GM19025 (cell line): ENCODE measurements around the gene CCDC191.

Experiments
- ATAC-seq: cut with Tn5 transposase; IDR thresholded peaks from one replicate; pipeline ENCODE4 v1.9.1; 2021; ENCODE audit warnings: mild to moderate bottlenecking, low read depth, moderate library complexity; ENCODE audit not compliant: unreplicated experiment

CCDC191 gene

GRCh38 chr3:114056130-114057010, at the start of gene CCDC191, which contains the start of gene QTRT2:
CCDC191 (minus strand) TSS chr3:114056526; CDS start chr3:114056466, 60 bp downstream.
QTRT2 (plus strand) TSS chr3:114056737; CDS start chr3:114065258, 8,521 bp downstream.
- peak; percentile 96 for ATAC-seq

DNA sequence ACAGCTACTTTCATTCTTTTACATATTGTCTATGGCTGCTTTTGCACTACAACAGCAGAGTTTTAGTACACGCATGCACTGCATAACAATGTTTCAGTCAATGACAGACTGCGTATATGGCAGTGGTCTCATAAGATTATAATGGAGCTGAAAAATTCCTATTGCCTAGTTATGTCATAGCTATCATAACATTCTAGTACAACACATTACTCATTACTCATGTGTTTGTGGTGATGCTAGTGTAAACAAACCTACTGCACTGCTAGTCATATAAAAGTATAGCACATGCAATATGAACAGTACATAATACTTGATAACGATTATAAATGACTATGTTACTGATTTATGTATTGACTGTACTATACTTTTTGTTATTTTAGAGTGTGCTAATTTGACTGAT, 48.1 kb upstream of the CCDC191 start:
- ATAC-seq = no peak

DNA sequence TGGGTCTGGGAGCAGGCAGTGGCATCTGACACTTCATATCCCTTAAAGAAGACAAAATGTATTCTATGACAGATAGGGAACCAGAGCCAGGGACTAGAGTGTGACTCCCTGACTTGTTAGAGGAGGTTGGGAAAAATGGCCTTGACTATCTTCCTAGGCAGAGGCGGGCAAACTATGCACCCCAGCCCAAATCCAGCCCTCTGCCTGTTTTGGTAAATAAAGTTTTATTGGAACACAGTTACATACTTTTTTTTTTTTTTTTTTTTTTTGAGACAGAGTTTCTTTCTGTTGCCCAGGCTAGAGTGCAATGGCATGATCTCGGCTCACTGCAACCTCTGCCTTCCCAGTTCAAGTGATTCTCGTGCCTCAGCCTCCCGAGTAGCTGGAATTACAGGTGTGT, 47.5 kb upstream of the CCDC191 start:
- ATAC-seq = no peak

GRCh38 chr3:114103181-114103580, 46.9 kb upstream of the CCDC191 start:
- no peak for ATAC-seq

DNA sequence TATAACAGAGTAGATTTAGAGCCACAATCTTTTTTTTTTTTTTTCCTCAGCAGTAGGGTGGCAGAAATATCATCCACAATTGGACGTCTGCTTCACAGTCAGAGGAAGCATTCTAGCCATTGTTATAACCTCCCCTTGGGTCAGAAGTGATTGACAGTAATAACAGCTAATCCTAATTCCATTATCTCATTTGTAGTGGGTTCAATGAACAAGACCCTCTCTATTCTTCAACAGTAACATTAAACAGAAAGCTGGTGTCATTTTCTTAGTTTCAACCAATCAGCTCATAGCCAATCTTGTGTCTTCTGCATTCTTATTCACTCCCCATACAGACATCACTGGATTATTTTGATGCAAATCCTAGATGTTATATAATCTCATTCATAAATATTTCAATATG, 44.8 kb upstream of the CCDC191 start:
- no peak for ATAC-seq

- ATAC-seq = no peak
Measured at GRCh38 chr3:114095796-114096195, 39.5 kb upstream of the CCDC191 start.

- ATAC-seq = no peak
Measured at GRCh38 chr3:114093596-114093995, 37.3 kb upstream of the CCDC191 start.

GRCh38 chr3:114093016-114093380, 36.7 kb upstream of the CCDC191 start:
- no peak for ATAC-seq

DNA sequence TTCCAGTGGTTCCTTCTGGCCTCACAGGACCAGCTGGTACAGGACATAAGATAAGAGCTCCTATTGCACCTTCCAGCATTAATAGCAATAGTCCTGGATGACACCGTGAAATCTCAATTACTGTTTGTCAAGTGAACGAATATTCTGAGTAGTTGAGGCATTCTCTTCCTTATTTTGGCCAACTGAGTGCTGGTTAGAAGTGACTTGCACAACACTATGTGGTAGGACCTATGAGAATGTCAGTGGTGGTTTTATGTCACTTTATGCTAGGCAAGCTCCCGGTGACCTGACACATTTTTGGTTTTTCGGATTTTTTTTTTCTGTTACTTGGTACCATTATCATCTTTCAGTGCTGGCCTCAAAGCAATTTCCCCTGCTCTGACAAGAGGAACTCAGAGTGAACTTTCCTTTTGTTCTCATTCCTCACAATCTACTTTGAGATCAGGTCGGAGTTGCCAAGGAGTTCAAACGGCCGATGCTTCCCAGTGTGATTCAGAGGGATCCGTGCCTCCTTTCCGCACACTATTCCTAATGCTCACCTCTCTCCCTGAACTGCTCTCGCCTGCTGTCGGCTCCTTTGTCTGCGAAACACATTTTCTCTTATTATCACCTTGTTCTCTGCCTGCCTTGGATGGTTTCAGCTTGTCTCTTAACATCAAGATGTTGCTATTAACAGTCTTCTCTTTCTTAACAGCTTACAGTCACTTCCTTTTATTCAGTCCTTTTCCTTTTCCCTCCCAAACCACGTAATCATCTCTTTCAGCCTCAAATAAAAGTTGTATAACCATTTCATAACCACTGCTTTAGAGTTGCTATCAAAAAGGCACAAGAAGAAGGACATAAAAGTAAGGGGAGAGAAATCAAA, 36.1 kb upstream of the CCDC191 start:
- ATAC-seq = no peak

- no peak for ATAC-seq
Measured at GRCh38 chr3:114089675-114090074, 33.3 kb upstream of the CCDC191 start.

- no peak for ATAC-seq
Measured at GRCh38 chr3:114086356-114086755, 30.0 kb upstream of the CCDC191 start.

DNA sequence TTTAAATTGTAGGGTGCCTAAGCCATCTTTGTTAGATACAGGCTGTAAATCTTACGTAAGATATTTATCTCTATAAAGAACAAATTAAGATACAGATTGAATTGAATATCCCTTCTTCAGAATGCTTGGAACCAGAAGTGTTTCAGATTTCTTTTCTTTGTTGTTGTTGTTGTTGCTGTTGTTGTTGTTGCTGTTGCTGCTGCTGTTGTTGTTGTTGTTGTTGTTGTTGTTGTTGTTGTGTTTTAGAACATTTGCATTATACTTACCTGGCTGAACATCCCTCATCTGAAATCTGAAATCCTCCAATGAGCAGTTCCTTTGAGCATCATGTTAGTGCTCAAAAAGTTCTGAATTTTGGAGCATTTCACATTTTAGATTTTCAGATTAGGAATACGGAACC, 26.8 kb upstream of the CCDC191 start:
- ATAC-seq = no peak

DNA sequence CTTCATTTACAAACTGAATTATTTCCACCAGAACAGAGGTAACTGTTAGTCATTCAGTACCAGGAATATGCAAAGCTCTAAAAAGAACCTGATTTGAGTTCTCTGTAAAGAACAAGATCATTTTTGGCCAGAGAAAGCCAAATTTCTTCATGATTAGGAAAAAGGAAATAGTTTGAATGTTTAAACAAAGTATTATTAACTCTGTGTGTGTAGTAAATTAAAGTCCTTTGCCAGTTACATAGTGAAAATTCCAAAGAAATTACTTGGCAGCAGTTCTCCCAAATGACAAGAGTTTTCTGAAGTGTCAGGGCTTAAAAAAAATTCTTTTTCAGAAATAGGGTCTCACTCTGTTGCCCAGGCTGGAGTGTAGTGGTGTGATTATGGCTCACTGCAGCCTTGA, 24.7 kb upstream of the CCDC191 start:
- ATAC-seq = no peak

GRCh38 chr3:114080201-114080600, 23.9 kb upstream of the CCDC191 start:
- ATAC-seq = no peak

DNA sequence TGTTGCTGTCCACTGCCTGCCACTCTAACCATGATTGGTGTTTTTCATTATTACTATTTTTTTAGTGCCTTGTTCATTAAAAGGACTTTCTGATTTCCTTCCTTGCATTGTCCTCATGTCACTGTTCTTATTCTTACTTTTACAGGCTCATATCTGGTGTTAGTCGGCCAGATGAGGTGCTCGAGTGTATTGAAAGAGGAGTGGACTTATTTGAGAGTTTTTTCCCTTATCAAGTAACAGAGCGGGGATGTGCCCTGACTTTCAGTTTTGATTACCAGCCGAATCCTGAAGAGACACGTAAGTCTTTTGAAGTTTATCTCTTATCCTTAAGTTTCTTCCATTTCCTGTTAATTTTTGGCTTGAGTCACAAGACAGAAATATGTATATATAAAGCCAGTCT, 23.4 kb upstream of the CCDC191 start:
- ATAC-seq = no peak

DNA sequence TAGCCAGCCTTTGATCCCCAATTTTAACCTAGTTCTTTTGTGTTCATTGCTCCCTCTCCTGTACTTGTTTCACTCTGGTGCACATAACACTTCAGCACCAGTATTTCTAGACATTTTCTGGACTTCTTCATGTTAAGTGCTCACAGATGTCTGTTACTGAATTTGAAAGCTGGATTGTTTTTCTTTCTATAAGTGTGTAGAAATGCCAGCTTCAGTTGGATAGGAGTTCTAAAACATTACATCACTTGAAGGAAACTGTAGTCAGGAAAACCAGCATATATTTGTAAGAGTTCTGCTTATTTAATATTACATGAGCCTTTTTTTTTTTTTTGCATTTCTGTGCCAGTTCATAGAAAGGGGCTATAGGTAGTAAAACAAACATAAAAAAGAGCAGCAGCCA, 21.8 kb upstream of the CCDC191 start:
- ATAC-seq = no peak

DNA sequence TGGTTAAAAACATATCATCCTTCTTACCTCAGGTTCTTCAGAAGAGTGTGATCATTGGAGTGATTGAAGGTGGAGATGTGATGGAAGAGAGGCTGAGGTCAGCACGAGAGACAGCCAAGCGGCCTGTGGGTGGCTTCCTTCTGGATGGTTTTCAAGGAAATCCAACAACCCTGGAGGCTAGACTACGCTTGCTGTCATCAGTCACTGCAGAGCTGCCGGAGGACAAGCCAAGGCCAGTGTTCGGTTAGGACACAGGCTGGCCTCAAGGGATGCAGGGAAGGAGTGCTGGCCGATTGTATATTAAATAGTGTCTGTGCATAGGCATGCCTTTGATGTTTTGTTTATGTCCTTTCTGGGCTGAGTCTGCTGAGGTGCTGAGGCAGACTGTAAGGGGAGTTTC, 20.4 kb upstream of the CCDC191 start:
- no peak for ATAC-seq

DNA sequence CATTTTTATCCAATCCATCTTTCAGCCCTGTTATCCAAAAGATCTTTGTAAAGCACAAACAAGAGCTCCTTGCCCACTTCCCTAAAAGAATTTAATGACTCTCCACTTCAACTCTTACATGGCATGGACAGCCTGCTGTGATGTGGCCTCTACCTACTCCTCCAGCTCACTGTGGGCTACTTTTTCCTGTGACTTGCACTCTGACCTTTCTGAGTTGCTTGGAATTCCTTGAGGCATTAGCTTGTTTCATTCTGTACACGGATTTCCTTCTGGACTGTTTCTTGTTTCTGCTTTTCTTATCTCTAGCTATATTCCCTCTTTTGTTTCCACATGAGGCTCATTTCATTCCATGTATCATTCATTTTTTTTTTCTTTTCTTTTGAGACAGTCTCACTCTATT, 15.5 kb upstream of the CCDC191 start:
- ATAC-seq = no peak

- no peak for ATAC-seq
Measured at GRCh38 chr3:114068336-114068735, 12.0 kb upstream of the CCDC191 start.

- ATAC-seq = no peak
Measured at GRCh38 chr3:114067804-114068203, 11.5 kb upstream of the CCDC191 start.

- ATAC-seq = no peak
Measured at GRCh38 chr3:114060906-114061655, 4.8 kb upstream of the CCDC191 start.
